Astrocyte (in vitro differentiated cells and primary cell): Measurements from ENCODE around the gene GOT1.

ENCODE experiments used
- CTCF ChIP-seq: IDR thresholded peaks from 2 replicates; pipeline ENCODE4 v1.5.1; 2011; ENCODE audit warnings: low read depth, mild to moderate bottlenecking, inconsistent platforms, low read length, moderate library complexity; ENCODE audit not compliant: insufficient read depth
- EZH2 ChIP-seq: IDR thresholded peaks from 2 replicates; pipeline ENCODE4 v1.6.1; 2012; ENCODE audit warnings: mild to moderate bottlenecking, low read length, inconsistent platforms; ENCODE audit not compliant: insufficient read depth

DNA sequence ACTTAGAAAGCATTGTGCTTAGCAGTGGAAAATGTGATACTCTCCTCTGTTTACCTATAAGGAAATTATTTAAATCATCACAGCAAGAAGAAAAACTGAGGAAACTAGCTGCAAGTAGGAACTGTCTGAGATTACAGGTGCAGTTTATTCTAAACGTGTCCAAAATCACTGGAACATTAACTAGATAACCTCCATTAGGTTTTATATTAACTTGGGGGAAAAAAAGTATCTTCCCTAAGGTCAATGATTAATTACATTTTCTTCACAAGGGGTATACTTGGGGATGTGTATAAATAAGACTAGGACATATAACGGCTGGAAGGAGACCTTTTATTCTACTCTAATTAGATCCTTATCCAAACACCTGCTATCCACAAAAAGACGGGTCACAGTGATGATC is 3.7 kb downstream of the GOT1 start:
- TF ChIP-seq CTCF: no peak
- no peak for TF ChIP-seq EZH2
